ENCODE results near the gene MED29.
"Not testable (repeated sequence)": the region's sequence is repeated elsewhere in the genome, so short reads cannot be mapped to it uniquely, and the experiment has no call there.

Gene MED29

DNA sequence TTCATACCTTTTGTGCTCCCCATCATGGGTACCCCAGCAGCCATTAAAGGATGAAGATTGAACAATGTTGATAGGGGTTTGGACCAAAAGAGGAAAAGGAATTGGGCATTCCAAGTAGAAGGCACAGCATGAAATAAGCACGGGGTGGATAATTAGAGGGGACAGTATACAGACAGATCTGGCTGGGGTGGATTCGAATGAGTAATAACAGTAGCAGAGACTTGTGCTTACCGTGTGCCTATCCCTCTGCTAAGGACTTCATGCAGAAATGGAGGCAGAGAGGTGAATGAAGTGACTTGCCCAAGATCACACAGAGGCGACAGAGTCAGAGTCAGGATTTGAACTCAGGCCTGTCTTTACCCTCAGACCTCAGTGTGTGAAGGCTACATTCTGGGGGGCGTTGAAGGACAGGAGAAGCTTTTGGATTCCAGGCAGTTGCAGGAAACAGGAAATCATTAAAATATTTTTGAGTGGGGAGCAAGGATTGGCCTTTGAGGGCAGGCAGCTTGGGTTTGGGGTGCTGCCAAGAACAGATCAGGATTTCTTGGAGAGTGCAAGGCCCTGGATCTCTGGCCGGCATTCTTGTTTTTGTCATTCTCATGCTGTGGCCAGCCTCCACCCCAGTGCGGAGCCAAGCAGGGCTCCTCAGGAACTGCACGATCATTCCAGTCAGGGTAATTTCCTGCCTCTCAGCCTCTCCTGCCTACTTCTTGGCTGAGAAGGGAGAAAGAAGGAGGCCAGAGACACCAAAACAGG is 19.0 kb upstream of the MED29 start:
- DNase-seq, result no peak

DNA sequence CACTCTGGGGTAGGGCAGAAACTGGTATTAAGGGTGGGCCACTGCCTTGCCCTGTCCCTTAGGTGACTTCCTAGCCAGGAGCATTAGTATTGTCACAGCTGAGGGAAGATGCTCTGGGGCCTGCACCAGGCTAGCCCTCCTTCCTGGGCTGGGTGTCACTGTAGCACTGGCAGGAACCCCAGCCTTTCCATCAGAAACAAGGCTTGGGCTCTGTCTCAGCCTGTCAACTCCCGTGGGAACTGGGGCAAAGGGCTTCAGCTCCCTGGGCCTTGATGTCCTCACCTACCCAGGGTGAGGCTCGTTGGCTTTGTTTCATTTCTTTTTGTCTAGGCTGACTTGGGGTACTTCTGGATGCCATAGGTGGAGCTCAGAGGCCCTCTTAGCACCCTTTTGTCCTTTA is 18.2 kb upstream of the MED29 start:
- no peak for DNase-seq

GRCh38 chr19:39375929-39376328 is 15.2 kb upstream of the MED29 start:
- DNase-seq, result no peak

- DNase-seq, result no peak
These were observed 13.5 kb upstream of the MED29 start for GRCh38 chr19:39377373-39378362.

- DNase-seq, result not testable (repeated sequence)
These were observed 11.8 kb upstream of the MED29 start for GRCh38 chr19:39379366-39379765.

GRCh38 chr19:39379865-39380396 is 11.2 kb upstream of the MED29 start:
- no peak for DNase-seq

DNA sequence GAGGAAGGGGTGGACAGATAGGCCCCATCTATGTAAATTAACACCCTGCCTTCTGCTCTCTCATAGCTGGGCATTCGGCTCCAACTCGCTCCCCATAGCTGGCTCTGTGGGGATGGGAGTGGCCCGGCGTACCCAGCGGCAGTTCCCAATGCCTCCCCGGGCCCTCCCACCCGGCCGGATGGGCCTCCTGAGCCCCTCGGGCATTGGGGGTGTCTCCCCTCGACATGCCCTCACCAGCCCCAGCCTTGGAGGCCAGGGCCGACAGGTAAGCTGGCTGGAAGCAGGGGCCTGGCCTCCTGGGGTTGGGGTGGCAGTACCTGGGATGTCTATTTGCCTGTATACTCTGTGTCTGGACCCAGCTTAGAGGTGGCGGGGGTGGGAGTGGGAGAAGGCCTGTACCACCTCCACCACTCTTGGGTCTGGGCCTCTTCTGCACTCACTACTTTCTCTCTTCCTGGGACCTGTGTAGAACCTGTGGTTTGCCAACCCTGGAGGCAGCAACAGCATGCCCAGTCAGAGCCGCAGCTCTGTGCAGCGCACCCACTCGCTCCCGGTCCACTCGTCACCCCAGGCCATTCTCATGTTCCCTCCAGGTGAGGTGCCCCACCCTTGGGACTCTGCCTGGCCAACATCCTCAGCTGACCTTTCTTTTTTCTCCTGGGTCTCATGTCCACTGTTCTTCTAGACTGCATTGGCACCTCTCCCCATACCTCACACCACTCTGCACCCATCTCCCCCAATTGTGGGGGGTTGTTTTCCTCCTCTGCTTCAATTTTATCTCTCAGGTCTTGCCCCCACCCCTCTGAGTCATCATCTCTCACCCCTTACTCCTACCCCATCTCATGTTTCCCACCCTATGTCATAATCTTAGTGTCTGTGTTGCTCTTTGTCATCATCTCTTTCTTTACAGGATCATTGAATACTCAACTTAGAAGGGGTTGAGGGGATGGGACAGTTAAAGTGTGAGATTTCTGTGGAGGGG is 10.4 kb upstream of the MED29 start:
- no peak for DNase-seq

GRCh38 chr19:39381910-39382611 is 9.1 kb upstream of the MED29 start:
- no peak for DNase-seq

DNA sequence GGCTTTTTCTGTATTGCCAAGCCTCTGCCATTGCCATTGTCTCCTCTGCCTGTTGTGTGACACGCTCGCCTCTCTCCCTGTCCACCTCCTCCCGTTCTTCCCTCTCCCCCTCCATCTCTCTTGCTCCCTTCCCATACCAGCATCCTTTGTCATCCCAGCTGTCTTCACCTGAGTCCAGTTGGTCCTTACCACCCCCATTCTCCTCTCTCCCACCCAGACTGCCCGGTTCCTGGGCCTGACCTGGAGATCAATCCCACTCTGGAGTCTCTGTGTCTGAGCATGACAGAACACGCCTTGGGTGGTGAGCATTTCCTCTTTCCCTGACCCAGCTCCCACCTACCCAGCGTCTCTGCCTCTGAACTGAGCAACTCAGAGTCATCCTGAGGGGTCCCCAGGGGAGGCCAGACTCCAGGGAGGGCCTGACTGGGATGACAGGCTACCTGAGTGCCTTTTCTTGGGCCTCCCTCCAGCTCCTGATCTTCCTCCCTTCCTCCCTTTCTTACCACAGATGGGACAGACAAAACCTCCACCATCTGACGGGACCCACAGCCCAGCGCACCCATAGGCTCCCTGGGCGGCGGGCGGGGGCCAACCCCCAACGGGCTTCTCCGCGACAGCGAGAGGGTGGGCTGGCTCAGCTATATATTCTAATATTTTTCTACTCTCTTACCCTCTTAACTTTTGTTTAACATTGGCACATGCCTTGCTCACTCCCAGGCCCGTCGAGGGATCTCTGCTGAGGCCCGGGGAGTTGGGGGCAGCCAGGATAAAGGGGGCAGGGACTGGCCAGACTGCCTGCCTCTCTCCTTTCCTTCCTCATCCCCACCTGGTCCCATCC is 8.0 kb upstream of the MED29 start:
- no peak for DNase-seq

- no peak for DNase-seq
These were observed 6.2 kb upstream of the MED29 start for GRCh38 chr19:39384839-39385568.

DNA sequence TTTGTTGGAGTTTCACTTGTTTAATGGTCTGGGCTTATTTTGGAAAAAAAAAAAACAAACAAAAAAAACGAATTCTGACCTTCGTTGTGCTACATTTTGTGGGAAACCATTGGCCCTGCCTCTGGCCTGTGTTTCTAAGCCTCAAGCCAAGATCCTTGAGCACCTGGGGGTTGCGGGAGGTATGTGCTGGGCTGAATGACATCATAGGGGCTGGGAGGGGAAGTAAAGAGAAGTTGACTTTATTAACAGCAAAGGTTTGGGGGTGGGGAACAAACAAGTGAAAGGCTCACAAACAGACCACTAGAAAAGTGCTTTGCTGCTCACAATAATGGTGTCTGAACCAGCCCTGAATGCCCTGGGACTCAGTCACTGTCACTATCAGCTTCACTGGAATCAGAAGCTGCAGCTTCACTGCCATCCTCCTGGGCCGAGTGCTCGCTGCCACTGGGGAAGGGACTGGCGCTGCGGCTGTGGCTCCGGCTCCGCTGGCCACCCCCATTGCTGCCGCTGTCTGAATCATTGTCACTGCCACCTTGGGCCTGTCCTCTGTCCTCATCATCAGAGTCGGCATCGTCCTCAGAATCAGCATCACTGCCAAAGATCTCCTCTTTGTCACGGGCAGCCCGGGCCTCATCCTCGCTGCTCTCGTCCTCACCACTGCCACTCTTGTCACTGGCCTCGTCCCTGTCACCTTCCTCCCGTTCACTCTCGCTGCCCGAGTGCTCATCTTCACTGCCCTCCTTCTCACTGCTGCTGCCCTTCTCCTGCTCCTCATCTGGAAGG is 5.4 kb upstream of the MED29 start:
- DNase-seq, result no peak

DNA sequence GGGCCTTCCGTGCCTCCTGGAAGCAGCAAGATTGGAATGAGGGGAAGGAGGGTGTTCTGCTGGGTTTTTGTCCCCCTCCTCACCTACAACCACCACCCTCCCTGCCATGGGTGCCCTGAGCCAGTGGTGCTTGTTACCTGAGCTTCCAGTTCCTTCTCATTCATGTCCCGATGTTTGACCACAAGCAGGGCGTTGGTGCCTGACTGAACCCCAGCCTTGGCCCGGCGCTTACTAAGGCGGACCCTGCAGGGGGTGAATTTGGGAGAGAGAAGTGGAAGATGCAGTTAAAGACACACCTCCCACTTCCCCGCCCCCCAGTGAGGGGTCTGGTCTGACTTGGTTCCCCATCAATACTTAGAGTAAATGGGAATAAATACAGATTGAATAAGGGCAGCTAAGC is 4.6 kb upstream of the MED29 start:
- DNase-seq, result no peak

DNA sequence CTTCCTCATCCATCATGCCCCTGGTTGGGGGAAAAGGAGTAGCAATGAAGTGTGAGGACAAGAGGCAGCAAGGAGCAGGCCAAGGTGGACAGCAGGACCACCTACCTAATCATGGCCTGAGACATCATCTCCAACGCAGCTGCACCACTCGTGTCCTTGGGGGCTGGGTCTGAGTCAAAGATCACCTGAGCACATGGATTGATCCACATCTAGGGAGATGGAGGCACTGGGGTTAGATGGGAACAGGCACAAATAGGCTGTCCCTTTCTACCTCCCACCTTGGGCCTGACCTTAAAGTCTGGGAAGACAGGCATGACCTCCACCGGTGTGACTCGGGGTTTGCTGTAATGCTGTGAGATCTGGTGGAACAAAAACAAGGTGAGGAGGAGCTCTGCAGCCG is 2.5 kb upstream of the MED29 start:
- no peak for DNase-seq

- DNase-seq, result no peak
These were observed 1.4 kb upstream of the MED29 start for GRCh38 chr19:39389631-39390414.

- DNase-seq, result no peak
These were observed 777 bp upstream of the MED29 start for GRCh38 chr19:39390451-39390750.

DNA sequence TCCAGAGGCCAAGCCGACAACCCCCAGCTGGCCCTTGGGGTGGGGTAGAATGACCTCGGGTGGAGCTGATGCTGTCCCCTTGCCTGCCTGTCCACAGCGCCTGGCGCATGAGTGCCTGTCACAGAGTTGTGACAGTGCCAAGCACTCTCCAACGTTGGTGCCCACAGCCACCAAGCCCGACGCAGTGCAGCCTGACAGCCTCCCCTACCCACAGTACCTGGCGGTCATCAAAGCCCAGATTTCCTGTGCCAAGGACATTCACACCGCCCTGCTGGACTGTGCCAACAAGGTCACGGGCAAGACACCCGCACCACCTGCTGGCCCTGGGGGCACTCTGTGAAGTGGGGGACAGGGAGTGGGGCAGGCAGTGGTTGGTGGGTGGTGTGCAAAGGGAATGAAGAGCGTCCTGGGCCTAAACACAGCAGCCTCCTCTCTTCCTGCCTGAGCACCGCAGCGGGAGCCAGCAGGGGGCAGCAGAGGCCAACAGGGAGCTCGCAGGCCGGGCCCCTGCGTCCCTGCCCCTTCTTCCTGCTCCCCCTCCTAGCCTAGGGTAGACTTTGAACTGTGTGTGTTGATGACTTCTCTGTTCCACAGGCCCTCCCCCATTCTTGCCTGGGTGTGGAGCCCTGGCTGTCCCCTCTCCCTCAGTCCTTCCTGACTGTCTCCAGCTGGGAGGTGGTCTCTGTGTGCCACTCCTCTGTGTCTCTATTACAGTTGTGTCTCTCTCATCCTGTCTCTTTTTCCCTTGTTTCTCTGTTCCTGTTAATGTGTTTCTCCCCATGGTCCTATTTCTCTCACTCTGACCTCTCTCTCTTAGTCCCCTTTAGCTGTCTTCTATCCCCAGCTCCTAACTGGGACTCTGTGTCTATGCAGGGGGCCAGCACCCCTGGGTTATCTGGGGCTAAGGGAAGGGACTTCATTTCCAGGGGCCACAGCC is 6.5 kb downstream of the MED29 start:
- DNase-seq, result peak; percentile 96

DNA sequence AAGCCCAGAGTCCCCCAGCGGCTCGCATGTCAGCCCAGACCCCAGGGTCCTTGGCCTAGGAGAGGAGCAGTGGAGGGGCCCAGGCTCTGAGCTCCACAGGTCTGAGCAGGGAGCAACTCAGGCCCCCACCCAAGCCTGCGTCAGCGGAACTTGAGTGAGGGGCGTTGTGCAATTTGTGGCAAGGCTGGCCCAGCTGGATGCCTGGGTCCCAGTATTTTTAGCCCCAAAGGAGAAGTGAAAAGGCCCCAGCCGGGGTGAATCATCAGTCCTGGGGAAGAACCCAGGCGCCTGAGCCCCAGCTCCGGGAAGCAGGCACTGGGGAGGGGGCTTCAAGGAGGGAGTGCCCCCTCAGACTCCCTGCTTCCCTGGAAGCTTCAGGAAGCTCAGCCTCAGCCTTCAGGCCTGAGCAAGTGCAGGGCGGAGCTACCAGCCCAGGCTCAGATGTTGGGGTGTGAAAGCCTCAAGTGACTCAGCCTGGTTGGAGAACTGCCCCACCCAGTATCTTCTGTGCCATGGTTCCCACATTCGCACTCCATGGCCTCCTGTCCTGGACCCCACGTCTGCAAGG is 7.2 kb downstream of the MED29 start:
- DNase-seq, result peak; percentile 56
